Panc1 (cell line): ENCODE results near the gene OPN3. TPM values are rescaled to one million over a fixed set of nuclear protein-coding genes. Genes with fewer than 3 reads are reported as not detected.

Experiments used
- ATAC-seq: fragments of 200-7000 bp; cut with Tn5 transposase; 2 replicates; pipeline ENCODE4 v1.9.1; 2020; ENCODE audit warnings: mild to moderate bottlenecking, moderate library complexity
- BruUV-seq: library from RNA; stranded (reverse); fragments of 400-500 nt; replicated peaks from 2 replicates; lab custom pipeline; 2021; lab: Mats Ljungman, UMichigan
- CTCF ChIA-PET: fragments of 300-600 bp; sonication (Branson Sonifier 250); formaldehyde crosslinking; loops from one replicate; lab custom pipeline; 2022; ENCODE audit warnings: antibody characterized with exemption; lab: Charles Lee
- POLR2A ChIA-PET: fragments of 300-600 bp; sonication (Branson Sonifier 250); formaldehyde crosslinking; loops from one replicate; lab custom pipeline; 2022; ENCODE audit warnings: antibody characterized with exemption; lab: Charles Lee
- DNase-seq: peaks from one replicate; pipeline ENCODE4 v3.0.0-alpha.2; 2010; ENCODE audit warnings: low read depth, low spot score
- H3K27ac ChIP-seq: 2 replicates; pipeline ENCODE4 v1.5.1; 2011; ENCODE audit warnings: mild to moderate bottlenecking, low read length, inconsistent platforms
- H3K27me3 ChIP-seq: fragments of 200-500 bp; sonication (Bioruptor generic); 2 replicates; pipeline ENCODE4 v1.6.0; 2014; ENCODE audit warnings: low read length, inconsistent platforms; ENCODE audit not compliant: control insufficient read depth, insufficient read depth
- H3K36me3 ChIP-seq: fragments of 200-500 bp; sonication (Bioruptor generic); 2 replicates; pipeline ENCODE4 v1.5.1; 2014; ENCODE audit warnings: inconsistent platforms, mild to moderate bottlenecking, low read length, moderate library complexity; ENCODE audit not compliant: control insufficient read depth, insufficient read depth
- H3K4me1 ChIP-seq: 2 replicates; pipeline ENCODE4 v1.5.1; 2011; ENCODE audit warnings: inconsistent platforms, mild to moderate bottlenecking, low read length, moderate library complexity; ENCODE audit not compliant: control insufficient read depth, insufficient read depth
- H3K4me3 ChIP-seq, 2 experiments: 2 replicates each; pipeline ENCODE4 v1.5.1; 2011 to 2012; ENCODE audit warnings: low read depth in 2 of 2, low read length in 2 of 2, mild to moderate bottlenecking in 2 of 2, inconsistent platforms in 1 of 2, moderate library complexity in 1 of 2
- H3K9me3 ChIP-seq: fragments of 200-500 bp; sonication (Bioruptor generic); 2 replicates; pipeline ENCODE4 v1.5.1; 2014; ENCODE audit warnings: low read depth, mild to moderate bottlenecking, inconsistent platforms, low read length, moderate library complexity; ENCODE audit not compliant: control insufficient read depth, insufficient read depth
- POLR2AphosphoS5 ChIP-seq: IDR thresholded peaks from 2 replicates; pipeline ENCODE4 v1.6.1; 2012; ENCODE audit warnings: mild to moderate bottlenecking, low read depth, low read length, moderate library complexity
- SIN3A ChIP-seq: IDR thresholded peaks from 2 replicates; pipeline ENCODE4 v1.6.1; 2012; ENCODE audit warnings: low read depth, mild to moderate bottlenecking, low read length, moderate library complexity, borderline replicate concordance; ENCODE audit not compliant: insufficient read depth
- TCF7L2 ChIP-seq: IDR thresholded peaks from 2 replicates; pipeline ENCODE4 v1.6.1; 2011; ENCODE audit warnings: mild to moderate bottlenecking, low read depth, low read length, inconsistent platforms
- in situ Hi-C: cut with HindIII; loops from 2 replicates; pipeline ENCODE4 v1.10.0; 2016; ENCODE audit warnings: low sequenced_read_pairs, low pct_unique_long_range_greater_than_20kb
- intact Hi-C: fragments of 100-400 bp; cut with micrococcal nuclease; formaldehyde crosslinking; loops from one replicate; pipeline ENCODE4 v1.10.0; 2022; ENCODE audit not compliant: unreplicated experiment
- total RNA-seq: library from RNA; stranded (reverse); gene quantifications from one replicate; pipeline ENCODE4 v1.2.1, GENCODE V29; 2021; ENCODE audit not compliant: unreplicated experiment
- TF ChIP-seq, protein P1 (sequence below), 2 experiments: IDR thresholded peaks; 2 replicates each; pipeline ENCODE4 v1.6.1; 2011 to 2012; ENCODE audit warnings: low read depth in 2 of 2, control low read depth in 1 of 2, low read length in 1 of 2, mild to moderate bottlenecking in 1 of 2, moderate library complexity in 1 of 2; ENCODE audit not compliant: insufficient read depth in 1 of 2
- TF ChIP-seq, protein P2 (sequence below): fragments of 450-650 bp; IDR thresholded peaks from 2 replicates; pipeline ENCODE4 v1.5.1; 2017; ENCODE audit warnings: mild to moderate bottlenecking

The OPN3 gene
- total RNA-seq, 1 experiment from 2014 or later, result 34.0 TPM

DNA sequence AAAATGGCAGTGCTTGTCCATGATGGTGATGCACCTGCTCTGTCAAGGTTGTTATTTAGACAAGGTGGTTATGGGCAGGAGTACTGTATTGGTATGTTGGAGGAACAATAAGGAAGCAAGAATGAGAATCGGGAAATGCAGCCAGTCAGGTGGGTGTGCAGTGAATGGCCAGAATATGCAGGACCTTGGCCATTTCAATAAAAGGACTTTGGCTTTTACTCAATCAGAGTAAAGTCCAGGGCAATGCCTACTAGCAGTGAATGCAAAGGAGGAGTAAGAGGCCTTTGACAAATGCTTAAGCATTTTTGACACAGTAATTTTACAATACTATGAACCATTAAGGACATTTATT lies 2.4 kb upstream of the OPN3 start:
- H3K9me3 ChIP-seq, result peaks cover 4% of the 10 kb centered on the region; the same call in 1 of the 2 replicates
- H3K27me3 ChIP-seq, result no peaks in the 10 kb centered on the region
- TF ChIP-seq TCF7L2, result no peak
- TF ChIP-seq, protein P1, sequence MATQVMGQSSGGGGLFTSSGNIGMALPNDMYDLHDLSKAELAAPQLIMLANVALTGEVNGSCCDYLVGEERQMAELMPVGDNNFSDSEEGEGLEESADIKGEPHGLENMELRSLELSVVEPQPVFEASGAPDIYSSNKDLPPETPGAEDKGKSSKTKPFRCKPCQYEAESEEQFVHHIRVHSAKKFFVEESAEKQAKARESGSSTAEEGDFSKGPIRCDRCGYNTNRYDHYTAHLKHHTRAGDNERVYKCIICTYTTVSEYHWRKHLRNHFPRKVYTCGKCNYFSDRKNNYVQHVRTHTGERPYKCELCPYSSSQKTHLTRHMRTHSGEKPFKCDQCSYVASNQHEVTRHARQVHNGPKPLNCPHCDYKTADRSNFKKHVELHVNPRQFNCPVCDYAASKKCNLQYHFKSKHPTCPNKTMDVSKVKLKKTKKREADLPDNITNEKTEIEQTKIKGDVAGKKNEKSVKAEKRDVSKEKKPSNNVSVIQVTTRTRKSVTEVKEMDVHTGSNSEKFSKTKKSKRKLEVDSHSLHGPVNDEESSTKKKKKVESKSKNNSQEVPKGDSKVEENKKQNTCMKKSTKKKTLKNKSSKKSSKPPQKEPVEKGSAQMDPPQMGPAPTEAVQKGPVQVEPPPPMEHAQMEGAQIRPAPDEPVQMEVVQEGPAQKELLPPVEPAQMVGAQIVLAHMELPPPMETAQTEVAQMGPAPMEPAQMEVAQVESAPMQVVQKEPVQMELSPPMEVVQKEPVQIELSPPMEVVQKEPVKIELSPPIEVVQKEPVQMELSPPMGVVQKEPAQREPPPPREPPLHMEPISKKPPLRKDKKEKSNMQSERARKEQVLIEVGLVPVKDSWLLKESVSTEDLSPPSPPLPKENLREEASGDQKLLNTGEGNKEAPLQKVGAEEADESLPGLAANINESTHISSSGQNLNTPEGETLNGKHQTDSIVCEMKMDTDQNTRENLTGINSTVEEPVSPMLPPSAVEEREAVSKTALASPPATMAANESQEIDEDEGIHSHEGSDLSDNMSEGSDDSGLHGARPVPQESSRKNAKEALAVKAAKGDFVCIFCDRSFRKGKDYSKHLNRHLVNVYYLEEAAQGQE (IDR thresholded peaks at IDR 0.05; ENCODE audit: insufficient read depth in 1 of 2, low read depth in 2 of 2, low read length in 1 of 2), result no peak
- CTCF ChIA-PET, result interaction anchor here (0.6 kb wide), 1 partner anchor 174 kb away, joined by 10 read pairs; no protein-coding TSS in a partner anchor
- DNase-seq (no peak), ATAC-seq (no peak)
- in situ Hi-C loops (no loop called here), intact Hi-C loops (no loop called here)
- H3K4me1 ChIP-seq, result peaks cover 10% of the 10 kb centered on the region; the same call in 1 of the 2 replicates
- no peak overlapping the region for H3K4me3 ChIP-seq
- no TSS peak for BruUV-seq
- H3K27ac ChIP-seq, result no peak overlapping the region
- H3K36me3 ChIP-seq, result no peaks in the 10 kb centered on the region
- POLR2A ChIA-PET, result no interaction called here

DNA sequence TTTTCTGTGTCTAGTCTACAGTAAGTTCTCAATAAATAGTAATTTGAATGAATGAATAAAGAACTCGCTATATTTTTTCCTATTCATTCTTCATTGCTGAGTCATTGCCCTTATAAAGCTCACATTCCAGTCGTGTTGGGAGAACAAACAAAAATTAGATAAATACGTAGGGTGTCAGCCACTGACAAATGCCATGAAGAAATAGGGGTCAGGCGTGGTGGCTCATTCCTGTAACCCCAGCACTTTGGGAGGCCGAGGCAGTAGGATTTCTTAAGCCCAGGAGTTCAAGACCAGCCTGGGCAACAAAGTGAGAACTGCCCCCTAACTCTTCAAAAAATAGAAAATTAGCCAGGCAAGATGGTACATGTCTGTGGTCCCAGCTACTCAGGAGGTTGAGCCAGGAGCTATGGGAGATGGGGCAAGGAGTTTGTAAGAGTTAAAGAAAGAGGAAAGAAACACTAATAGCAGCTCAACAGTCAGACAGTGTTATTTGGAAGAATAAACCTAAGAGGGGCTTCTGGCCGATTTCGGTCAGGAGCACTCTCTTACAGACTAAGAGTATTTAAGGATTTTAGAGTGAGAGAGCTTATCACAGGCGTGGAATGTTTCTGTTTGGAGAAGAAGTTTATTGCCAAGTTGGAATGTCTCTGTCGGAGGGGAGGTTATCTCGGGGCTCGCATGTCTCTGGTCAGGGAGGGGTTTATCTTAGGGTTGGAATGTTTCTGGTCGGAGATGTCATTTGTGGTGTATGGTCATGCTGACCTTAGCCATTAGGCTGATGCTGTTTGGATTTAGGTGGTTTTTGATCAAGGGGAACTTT lies 1.8 kb upstream of the OPN3 start:
- Histone ChIP-seq H3K27ac (no peak overlapping the region), H3K9me3 (peaks cover 4% of the 10 kb centered on the region; the same call in 1 of the 2 replicates), H3K4me1 (peaks cover 10% of the 10 kb centered on the region; the same call in 1 of the 2 replicates), H3K27me3 (no peaks in the 10 kb centered on the region), H3K4me3 (no peak overlapping the region), H3K36me3 (no peaks in the 10 kb centered on the region; the same call in 1 of the 2 replicates)
- in situ Hi-C loops, result no loop called here
- TF ChIP-seq, protein P2, sequence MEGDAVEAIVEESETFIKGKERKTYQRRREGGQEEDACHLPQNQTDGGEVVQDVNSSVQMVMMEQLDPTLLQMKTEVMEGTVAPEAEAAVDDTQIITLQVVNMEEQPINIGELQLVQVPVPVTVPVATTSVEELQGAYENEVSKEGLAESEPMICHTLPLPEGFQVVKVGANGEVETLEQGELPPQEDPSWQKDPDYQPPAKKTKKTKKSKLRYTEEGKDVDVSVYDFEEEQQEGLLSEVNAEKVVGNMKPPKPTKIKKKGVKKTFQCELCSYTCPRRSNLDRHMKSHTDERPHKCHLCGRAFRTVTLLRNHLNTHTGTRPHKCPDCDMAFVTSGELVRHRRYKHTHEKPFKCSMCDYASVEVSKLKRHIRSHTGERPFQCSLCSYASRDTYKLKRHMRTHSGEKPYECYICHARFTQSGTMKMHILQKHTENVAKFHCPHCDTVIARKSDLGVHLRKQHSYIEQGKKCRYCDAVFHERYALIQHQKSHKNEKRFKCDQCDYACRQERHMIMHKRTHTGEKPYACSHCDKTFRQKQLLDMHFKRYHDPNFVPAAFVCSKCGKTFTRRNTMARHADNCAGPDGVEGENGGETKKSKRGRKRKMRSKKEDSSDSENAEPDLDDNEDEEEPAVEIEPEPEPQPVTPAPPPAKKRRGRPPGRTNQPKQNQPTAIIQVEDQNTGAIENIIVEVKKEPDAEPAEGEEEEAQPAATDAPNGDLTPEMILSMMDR, result no peak
- no peak for TF ChIP-seq POLR2AphosphoS5
- TF ChIP-seq SIN3A, result no peak
- TF ChIP-seq, protein P1 (IDR thresholded peaks at IDR 0.05; ENCODE audit: insufficient read depth in 1 of 2, low read depth in 2 of 2, low read length in 1 of 2), result no peak
- TF ChIP-seq TCF7L2, result no peak
- ATAC-seq (no peak), DNase-seq (no peak)
- intact Hi-C loops, result no loop called here
- POLR2A ChIA-PET, result no interaction called here
- CTCF ChIA-PET, result interaction anchor here (0.6 kb wide), 1 partner anchor 175 kb away, joined by 10 read pairs; no protein-coding TSS in a partner anchor
- no TSS peak for BruUV-seq
